H9 (cell line): Measurements from ENCODE around the gene FAM32A. TPM values are rescaled to one million over a fixed set of nuclear protein-coding genes. Genes with fewer than 3 reads are reported as not detected.

Experiments
- DNase-seq: peaks from one replicate; pipeline ENCODE4 v3.0.0-alpha.2; 2017
- H2AFZ ChIP-seq: one replicate; pipeline ENCODE4 v1.6.1; 2013; ENCODE audit warnings: mild to moderate bottlenecking, low read length, control low read depth, moderate library complexity
- H2AK5ac ChIP-seq: 2 replicates; pipeline ENCODE4 v1.6.1; 2013; ENCODE audit warnings: low read length, control low read depth, mixed read lengths; ENCODE audit not compliant: insufficient read length
- H2BK120ac ChIP-seq: one replicate; pipeline ENCODE4 v1.6.1; 2013; ENCODE audit warnings: low read depth, mild to moderate bottlenecking, low read length, control low read depth, inconsistent platforms; ENCODE audit not compliant: poor library complexity, severe bottlenecking
- H2BK12ac ChIP-seq: 2 replicates; pipeline ENCODE4 v1.6.1; 2013; ENCODE audit warnings: low read length, control low read depth, mixed read lengths, low read depth; ENCODE audit not compliant: insufficient read length
- H2BK15ac ChIP-seq: 2 replicates; pipeline ENCODE4 v1.6.1; 2013; ENCODE audit warnings: low read depth, low read length, control low read depth
- H2BK20ac ChIP-seq: one replicate; pipeline ENCODE4 v1.6.1; 2013; ENCODE audit warnings: low read depth, mild to moderate bottlenecking, low read length, control low read depth, inconsistent platforms; ENCODE audit not compliant: poor library complexity, severe bottlenecking
- H2BK5ac ChIP-seq: 2 replicates; pipeline ENCODE4 v1.6.1; 2013; ENCODE audit warnings: low read length, control low read depth, mixed read lengths; ENCODE audit not compliant: insufficient read length
- H3K14ac ChIP-seq: 2 replicates; pipeline ENCODE4 v1.6.1; 2013; ENCODE audit warnings: low read length, control low read depth; ENCODE audit not compliant: insufficient read depth
- H3K18ac ChIP-seq: 2 replicates; pipeline ENCODE4 v1.6.1; 2013; ENCODE audit warnings: low read depth, mild to moderate bottlenecking, mixed read lengths, low read length, control low read depth; ENCODE audit not compliant: insufficient read length
- H3K23ac ChIP-seq: 2 replicates; pipeline ENCODE4 v1.6.1; 2013; ENCODE audit warnings: low read length, control low read depth, mixed read lengths, low read depth; ENCODE audit not compliant: insufficient read length
- H3K23me2 ChIP-seq: 2 replicates; pipeline ENCODE4 v1.6.1; 2013; ENCODE audit warnings: low read depth, mild to moderate bottlenecking, mixed read lengths, low read length, control low read depth; ENCODE audit not compliant: insufficient read length, poor library complexity, severe bottlenecking
- H3K27ac ChIP-seq: 2 replicates; pipeline ENCODE4 v1.5.1; 2013; ENCODE audit warnings: low read length, control low read depth, mixed read lengths, low read depth; ENCODE audit not compliant: insufficient read length
- H3K27me3 ChIP-seq: 2 replicates; pipeline ENCODE4 v1.6.1; 2013; ENCODE audit warnings: low read length, control low read depth, inconsistent platforms; ENCODE audit not compliant: insufficient read depth
- H3K4ac ChIP-seq: 2 replicates; pipeline ENCODE4 v1.6.1; 2013; ENCODE audit warnings: low read depth, mild to moderate bottlenecking, control low read depth, inconsistent platforms, low read length, moderate library complexity
- H3K4me1 ChIP-seq: 2 replicates; pipeline ENCODE4 v1.6.1; 2013; ENCODE audit warnings: low read length, control low read depth, inconsistent platforms; ENCODE audit not compliant: insufficient read depth
- H3K4me2 ChIP-seq: 2 replicates; pipeline ENCODE4 v1.6.1; 2013; ENCODE audit warnings: low read length, control low read depth, mixed read lengths; ENCODE audit not compliant: insufficient read length, insufficient read depth
- H3K56ac ChIP-seq: 2 replicates; pipeline ENCODE4 v1.6.1; 2013; ENCODE audit warnings: low read depth, mild to moderate bottlenecking, mixed read lengths, low read length, control low read depth; ENCODE audit not compliant: insufficient read length
- H3K79me1 ChIP-seq: 2 replicates; pipeline ENCODE4 v1.6.1; 2013; ENCODE audit warnings: low read depth, mild to moderate bottlenecking, moderate library complexity, low read length, control low read depth, inconsistent platforms; ENCODE audit not compliant: insufficient read depth, poor library complexity, severe bottlenecking
- H3K79me2 ChIP-seq: 2 replicates; pipeline ENCODE4 v1.6.1; 2013; ENCODE audit warnings: low read length, control low read depth, inconsistent platforms; ENCODE audit not compliant: insufficient read depth
- H3K9ac ChIP-seq: 2 replicates; pipeline ENCODE4 v1.6.1; 2013; ENCODE audit warnings: low read length, control low read depth, mixed read lengths; ENCODE audit not compliant: insufficient read length; ENCODE audit errors: extremely low read depth
- H3K9me3 ChIP-seq: one replicate; pipeline ENCODE4 v1.6.1; 2013; ENCODE audit warnings: low read depth, low read length, inconsistent platforms; ENCODE audit not compliant: control insufficient read depth
- H3T11ph ChIP-seq: one replicate; pipeline ENCODE4 v1.6.1; 2013; ENCODE audit warnings: mild to moderate bottlenecking, low read length, control low read depth, inconsistent platforms
- H4K20me1 ChIP-seq: one replicate; pipeline ENCODE4 v1.6.1; 2013; ENCODE audit not compliant: control insufficient read depth, insufficient read length, insufficient read depth
- H4K5ac ChIP-seq: 2 replicates; pipeline ENCODE4 v1.6.1; 2013; ENCODE audit warnings: low read depth, mild to moderate bottlenecking, mixed read lengths, low read length, control low read depth; ENCODE audit not compliant: insufficient read length
- H4K8ac ChIP-seq: replicated peaks from 2 replicates; pipeline ENCODE4 v1.6.1; 2013; ENCODE audit warnings: low read length, control low read depth, mixed read lengths, low read depth; ENCODE audit not compliant: insufficient read length
- H4K91ac ChIP-seq: 2 replicates; pipeline ENCODE4 v1.6.1; 2013; ENCODE audit warnings: low read depth, mild to moderate bottlenecking, moderate library complexity, mixed read lengths, low read length, control low read depth; ENCODE audit not compliant: insufficient read length
- H3K27ac Mint-ChIP-seq, 3 experiments: 2 replicates in 2 of 3; 3 replicates in 1 of 3; pipeline ENCODE4 v1.8.0; 2020 to 2021; ENCODE audit warnings: mixed read lengths in 3 of 3, mild to moderate bottlenecking in 1 of 3, moderate library complexity in 1 of 3
- H3K27me3 Mint-ChIP-seq: 2 replicates; pipeline ENCODE4 v1.8.0; 2021; ENCODE audit warnings: low read depth, mild to moderate bottlenecking, moderate library complexity, mixed read lengths
- H3K36me3 Mint-ChIP-seq, 3 experiments: 2 replicates in 2 of 3; 3 replicates in 1 of 3; pipeline ENCODE4 v1.8.0; 2020 to 2021; ENCODE audit warnings: low read depth in 3 of 3, mixed read lengths in 3 of 3; ENCODE audit not compliant: insufficient read depth in 1 of 3
- H3K4me1 Mint-ChIP-seq, 2 experiments: 2 replicates each; pipeline ENCODE4 v1.8.0; 2020; ENCODE audit warnings: mixed read lengths in 2 of 2
- H3K4me3 Mint-ChIP-seq, 2 experiments: 2 replicates in 1 of 2; 3 replicates in 1 of 2; pipeline ENCODE4 v1.8.0; 2020 to 2021; ENCODE audit warnings: mild to moderate bottlenecking in 2 of 2, mixed read lengths in 2 of 2, moderate library complexity in 1 of 2
- H3K9me3 Mint-ChIP-seq, 2 experiments: 2 replicates in 1 of 2; 3 replicates in 1 of 2; pipeline ENCODE4 v1.8.0; 2020; ENCODE audit warnings: mild to moderate bottlenecking in 2 of 2, mixed read lengths in 2 of 2, moderate library complexity in 1 of 2
- CTCF ChIP-seq: fragments of 200-600 bp; sonication (generic); conservative IDR thresholded peaks from 3 replicates; pipeline ENCODE4 v1.8.0; 2021; ENCODE audit warnings: antibody characterized with exemption, mild to moderate bottlenecking
- WGBS: extraction: QIAGEN DNeasy Blood & Tissue Kit; methylation state at CpG from one replicate; pipeline ENCODE4 v1.1.7; 2013; ENCODE audit warnings: missing lambda C conversion rate, low lambda C conversion rate, mixed read lengths; ENCODE audit not compliant: insufficient read length; ENCODE audit errors: extremely low coverage; 5-methylcytosine and 5-hydroxymethylcytosine counted together
- total RNA-seq: library from RNA; stranded (reverse); gene quantifications from 2 replicates; pipeline ENCODE4 v1.2.1, GENCODE V29; 2021

Gene FAM32A
- total RNA-seq, 1 experiment from 2014 or later, result 91.9 TPM

DNA sequence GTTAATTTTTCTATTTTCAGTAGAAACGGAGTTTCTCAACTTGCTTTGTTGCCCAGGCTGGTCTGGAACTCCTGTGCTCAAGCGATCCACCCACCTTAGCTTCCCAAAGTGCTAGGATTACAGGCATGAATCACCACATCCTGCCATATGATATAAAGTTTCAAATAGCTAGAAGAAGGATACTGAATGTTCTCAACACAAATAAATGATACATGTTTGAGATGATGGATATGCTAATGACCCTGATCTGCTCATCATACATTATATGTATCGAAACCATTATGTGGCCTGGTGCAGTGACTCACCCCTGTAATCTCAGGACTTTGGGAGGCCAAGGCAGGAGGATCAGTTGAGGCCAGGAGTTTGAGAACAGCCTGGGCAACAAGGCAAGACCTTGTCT, 23.4 kb upstream of the FAM32A start:
- WGBS, result no CpG with 5 or more reads among the region's 3 CpGs
- Histone ChIP-seq H3K79me1 (no peaks in the 10 kb centered on the region), H2BK5ac (no peak overlapping the region), H2AFZ (no peak overlapping the region), H3K4ac (no peak overlapping the region), H3K4me2 (no peak overlapping the region), H3K23me2 (no peaks in the 10 kb centered on the region), H3K4me1 (no peaks in the 10 kb centered on the region), H4K5ac (no peak overlapping the region), H3K14ac (no peak overlapping the region), H3K56ac (no peak overlapping the region), H2BK20ac (no peak overlapping the region), H3K27ac (no peak overlapping the region), H4K8ac (no peak overlapping the region), H3K18ac (no peak overlapping the region), H3K27me3 (no peaks in the 10 kb centered on the region), H2BK120ac (no peak overlapping the region), H4K20me1 (no peaks in the 10 kb centered on the region), H4K91ac (no peak overlapping the region), H3K9me3 (no peaks in the 10 kb centered on the region), H2BK15ac (no peak overlapping the region), H2AK5ac (no peak overlapping the region), H3K79me2 (no peaks in the 10 kb centered on the region), H3T11ph (no peak overlapping the region), H3K23ac (no peak overlapping the region), H3K9ac (no peak overlapping the region), H2BK12ac (no peak overlapping the region)
- Mint-ChIP-seq H3K4me1 (no peaks in the 10 kb centered on the region), H3K9me3 (no peaks in the 10 kb centered on the region), H3K27ac (no peak overlapping the region), H3K36me3 (no peaks in the 10 kb centered on the region), H3K27me3 (no peaks in the 10 kb centered on the region; the same call in 1 of the 2 replicates), H3K4me3 (no peak overlapping the region)
- TF ChIP-seq CTCF, result no peak
- DNase-seq, result no peak
